ENCODE data around the gene GOSR2. TPM values are rescaled to one million over a fixed set of nuclear protein-coding genes. Genes with fewer than 3 reads are reported as not detected.

The GOSR2 gene
- total RNA-seq, 1 experiment from 2014 or later, result 52.9 TPM

DNA sequence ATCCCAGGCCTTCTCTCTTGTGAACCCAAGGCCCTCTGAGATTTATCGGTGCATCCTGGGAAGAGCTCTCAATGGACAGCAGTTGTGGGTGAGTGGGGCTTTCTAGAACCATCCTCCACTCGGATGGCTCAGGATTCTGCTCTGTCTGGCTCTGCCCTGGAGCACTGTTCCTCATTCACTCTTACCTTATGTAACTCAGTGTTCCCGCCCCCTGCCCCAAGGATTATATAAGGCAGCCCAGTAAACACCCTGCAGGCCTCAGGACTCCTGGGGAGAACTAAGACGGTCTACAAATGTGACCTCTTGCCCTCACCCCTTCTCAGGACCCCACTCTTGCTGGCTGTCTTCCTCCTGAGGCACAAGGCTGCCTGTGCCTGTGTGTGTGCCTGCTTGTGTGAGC is 52.3 kb downstream of the GOSR2 start:
- Histone ChIP-seq H3K36me3 (ENCODE audit: control insufficient read depth in 1 of 2, insufficient read depth in 2 of 2, low read length in 2 of 2) (no peaks in the 10 kb centered on the region), H3K9me3 (ENCODE audit: control insufficient read depth in 1 of 2, insufficient read depth in 1 of 2, low read depth in 1 of 2, low read length in 2 of 2) (no peaks in the 10 kb centered on the region), H3K27me3 (ENCODE audit: insufficient read depth, low read length) (no peaks in the 10 kb centered on the region), H3K79me2 (ENCODE audit: insufficient read depth, low read length) (no peaks in the 10 kb centered on the region), H3K9ac (ENCODE audit: low read length) (no peak overlapping the region), H3K4me1 (ENCODE audit: control insufficient read depth in 1 of 2, insufficient read depth in 2 of 2, low read length in 2 of 2) (peaks cover 8 to 18% of the 10 kb centered on the region in 2 experiments; a peak in 3 of 4 replicates), H3K4me3 (replicated peaks in 1 of 2; ENCODE audit: low read depth in 1 of 2, low read length in 2 of 2) (no peak overlapping the region), H3K4me2 (ENCODE audit: low read length) (no peak overlapping the region), H4K20me1 (ENCODE audit: insufficient read depth) (no peaks in the 10 kb centered on the region), H3K27ac (ENCODE audit: low read depth, low read length) (no peak overlapping the region), H2AFZ (ENCODE audit: low read depth, low read length, poor library complexity, severe bottlenecking) (no peak overlapping the region), H3K9me2 (ENCODE audit: insufficient read depth) (no peaks in the 10 kb centered on the region)
- ChIA-PET RAD21 (ENCODE audit: low non-redundant PET in 1 of 2, low total read pairs in 2 of 2, uncharacterized antibody in 2 of 2, unreplicated experiment in 2 of 2) (no interaction called here), CTCF (interaction anchor here (1.6 kb wide), 1 partner anchor 33 kb away, joined by 3 read pairs; no protein-coding TSS in a partner anchor), POLR2A (no interaction called here)
- no peak for DNase-seq (ENCODE audit: low read depth, low spot score)
- ATAC-seq, result no peak
- TF ChIP-seq POLR2AphosphoS5 (IDR thresholded peaks at IDR 0.05; ENCODE audit: low read depth, low read length), result no peak
- intact Hi-C loops (cut with micrococcal nuclease), result no loop called here
- BruUV-seq (replicated peaks), result no TSS peak

DNA sequence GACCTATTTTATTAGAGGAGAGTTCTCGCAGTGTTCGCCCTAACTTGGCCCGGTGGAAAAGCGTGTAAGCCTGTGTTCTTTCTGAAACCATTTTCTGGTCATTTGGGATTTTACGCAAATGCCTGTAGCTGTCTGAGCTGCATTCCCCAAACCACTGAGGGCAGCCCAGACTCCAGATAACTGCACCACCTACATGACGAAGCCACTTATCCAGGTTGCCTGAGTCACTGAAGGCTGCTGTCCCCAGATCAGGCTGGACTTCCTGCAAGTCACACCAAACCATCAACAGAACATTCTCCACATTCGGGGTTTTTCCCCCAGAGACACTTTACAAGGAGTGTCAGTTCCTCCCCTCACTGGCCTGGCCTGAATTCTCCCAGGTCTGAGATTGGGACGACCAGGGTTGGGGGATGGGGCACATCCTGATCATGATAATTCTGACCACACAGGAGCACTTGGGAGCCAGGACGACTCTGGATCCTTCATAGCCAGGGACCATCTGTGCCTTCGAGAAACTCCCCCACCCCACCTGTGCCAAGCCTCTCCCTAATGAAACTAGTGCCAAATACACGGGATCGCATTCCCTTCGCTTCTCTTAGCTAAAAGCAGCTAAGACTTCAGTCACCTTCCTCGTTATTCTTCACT is 53.8 kb downstream of the GOSR2 start:
- H3K4me1 ChIP-seq (ENCODE audit: control insufficient read depth in 1 of 2, insufficient read depth in 2 of 2, low read length in 2 of 2), result peaks cover 8 to 18% of the 10 kb centered on the region in 2 experiments; a peak in 3 of 4 replicates
- H3K27me3 ChIP-seq (ENCODE audit: insufficient read depth, low read length), result no peaks in the 10 kb centered on the region
- ChIA-PET POLR2A (no interaction called here), RAD21 (ENCODE audit: low non-redundant PET in 1 of 2, low total read pairs in 2 of 2, uncharacterized antibody in 2 of 2, unreplicated experiment in 2 of 2) (no interaction called here), CTCF (interaction anchor here (1.6 to 1.9 kb wide), 2 partner anchors 10 to 34 kb away, joined by 3 to 5 read pairs; no protein-coding TSS in a partner anchor)
- H2AFZ ChIP-seq (ENCODE audit: low read depth, low read length, poor library complexity, severe bottlenecking), result no peak overlapping the region
- peak; percentile 26; the same call in 1 of the 2 replicates for ATAC-seq
- intact Hi-C loops (cut with micrococcal nuclease), result no loop called here
- TF ChIP-seq RAD21 (IDR thresholded peaks at IDR 0.05; ENCODE audit: low read depth), result no peak
- TF ChIP-seq, protein P1, sequence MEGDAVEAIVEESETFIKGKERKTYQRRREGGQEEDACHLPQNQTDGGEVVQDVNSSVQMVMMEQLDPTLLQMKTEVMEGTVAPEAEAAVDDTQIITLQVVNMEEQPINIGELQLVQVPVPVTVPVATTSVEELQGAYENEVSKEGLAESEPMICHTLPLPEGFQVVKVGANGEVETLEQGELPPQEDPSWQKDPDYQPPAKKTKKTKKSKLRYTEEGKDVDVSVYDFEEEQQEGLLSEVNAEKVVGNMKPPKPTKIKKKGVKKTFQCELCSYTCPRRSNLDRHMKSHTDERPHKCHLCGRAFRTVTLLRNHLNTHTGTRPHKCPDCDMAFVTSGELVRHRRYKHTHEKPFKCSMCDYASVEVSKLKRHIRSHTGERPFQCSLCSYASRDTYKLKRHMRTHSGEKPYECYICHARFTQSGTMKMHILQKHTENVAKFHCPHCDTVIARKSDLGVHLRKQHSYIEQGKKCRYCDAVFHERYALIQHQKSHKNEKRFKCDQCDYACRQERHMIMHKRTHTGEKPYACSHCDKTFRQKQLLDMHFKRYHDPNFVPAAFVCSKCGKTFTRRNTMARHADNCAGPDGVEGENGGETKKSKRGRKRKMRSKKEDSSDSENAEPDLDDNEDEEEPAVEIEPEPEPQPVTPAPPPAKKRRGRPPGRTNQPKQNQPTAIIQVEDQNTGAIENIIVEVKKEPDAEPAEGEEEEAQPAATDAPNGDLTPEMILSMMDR (IDR thresholded peaks at IDR 0.05 in 2 of 3, conservative IDR thresholded peaks at IDR 0.05 in 1 of 3; ENCODE audit: borderline replicate concordance in 1 of 3, insufficient read depth in 1 of 3, low read depth in 2 of 3, low read length in 2 of 3), result peak in 2 of 3 experiments; percentile 11 to 28; a peak in 2 of 6 replicates
- no peak for TF ChIP-seq EGR1 (IDR thresholded peaks at IDR 0.05; ENCODE audit: low read depth)
- DNase-seq (ENCODE audit: low read depth, low spot score), result no peak
- no peaks in the 10 kb centered on the region for H3K79me2 ChIP-seq (ENCODE audit: insufficient read depth, low read length)
- H3K9me2 ChIP-seq (ENCODE audit: insufficient read depth), result no peaks in the 10 kb centered on the region
- no peak overlapping the region for H3K27ac ChIP-seq (ENCODE audit: low read depth, low read length)
- no peaks in the 10 kb centered on the region for H4K20me1 ChIP-seq (ENCODE audit: insufficient read depth)
- no peaks in the 10 kb centered on the region for H3K36me3 ChIP-seq (ENCODE audit: control insufficient read depth in 1 of 2, insufficient read depth in 2 of 2, low read length in 2 of 2)
- no peak overlapping the region for H3K9ac ChIP-seq (ENCODE audit: low read length)
- no peaks in the 10 kb centered on the region for H3K9me3 ChIP-seq (ENCODE audit: control insufficient read depth in 1 of 2, insufficient read depth in 1 of 2, low read depth in 1 of 2, low read length in 2 of 2)
- no TSS peak for BruUV-seq (replicated peaks)
- no peak overlapping the region for H3K4me3 ChIP-seq (replicated peaks in 1 of 2; ENCODE audit: low read depth in 1 of 2, low read length in 2 of 2)
- H3K4me2 ChIP-seq (ENCODE audit: low read length), result no peak overlapping the region

All from HCT116 (cell line).